HEK293 (cell line): ENCODE results near the gene NAGA.
"Not testable (repeated sequence)": the region's sequence is repeated elsewhere in the genome, so short reads cannot be mapped to it uniquely, and the experiment has no call there.

Experiments
- BCL11B ChIP-seq: fragments of 450-650 bp; formaldehyde crosslinking; IDR thresholded peaks from 2 replicates; pipeline ENCODE4 v1.5.1; 2016; ENCODE audit warnings: low read depth, missing biosample characterization, missing genetic modification characterization
- IKZF3 ChIP-seq: fragments of 450-650 bp; IDR thresholded peaks from 2 replicates; pipeline ENCODE4 v1.5.0; 2018; ENCODE audit warnings: missing biosample characterization, mild to moderate bottlenecking, missing genetic modification characterization, moderate library complexity
- PATZ1 ChIP-seq: fragments of 450-650 bp; formaldehyde crosslinking; IDR thresholded peaks from 2 replicates; pipeline ENCODE4 v1.5.1; 2016; ENCODE audit warnings: missing biosample characterization, missing genetic modification characterization
- REST ChIP-seq: fragments of 450-650 bp; formaldehyde crosslinking; IDR thresholded peaks from 2 replicates; pipeline ENCODE4 v1.5.1; 2016; ENCODE audit warnings: missing biosample characterization, missing genetic modification characterization
- ZBTB26 ChIP-seq: fragments of 450-650 bp; formaldehyde crosslinking; optimal IDR thresholded peaks from 2 replicates; pipeline ENCODE3; 2016; ENCODE audit warnings: missing biosample characterization, mild to moderate bottlenecking, missing genetic modification characterization
- ZNF274 ChIP-seq, 2 experiments: fragments of 200-500 bp in 1 of 2; fragments of 450-650 bp in 1 of 2; sonication (Bioruptor generic) in 1 of 2; formaldehyde crosslinking in 1 of 2; IDR thresholded peaks; 2 replicates each; pipeline versions ENCODE4 v1.5.1 to v1.6.1; 2014 to 2016; ENCODE audit warnings: borderline replicate concordance in 1 of 2, inconsistent platforms in 1 of 2, low read length in 1 of 2, missing biosample characterization in 1 of 2, missing genetic modification characterization in 1 of 2
- ZNF629 ChIP-seq: fragments of 450-650 bp; formaldehyde crosslinking; IDR thresholded peaks from 2 replicates; pipeline ENCODE4 v1.5.1; 2017; ENCODE audit warnings: missing biosample characterization, missing genetic modification characterization
- ZNF792 ChIP-seq: fragments of 450-650 bp; formaldehyde crosslinking; IDR thresholded peaks from 2 replicates; pipeline ENCODE4 v1.5.1; 2016; ENCODE audit warnings: missing biosample characterization, missing genetic modification characterization
- TF ChIP-seq, protein P1 (sequence below): fragments of 450-650 bp; formaldehyde crosslinking; IDR thresholded peaks from 2 replicates; pipeline ENCODE4 v1.5.1; 2016; ENCODE audit warnings: missing biosample characterization, missing genetic modification characterization
- TF ChIP-seq, protein P2 (sequence below): fragments of 450-650 bp; formaldehyde crosslinking; IDR thresholded peaks from 2 replicates; pipeline ENCODE4 v1.5.1; 2016; ENCODE audit warnings: missing biosample characterization, missing genetic modification characterization
- TF ChIP-seq, protein P3 (sequence below): fragments of 450-650 bp; formaldehyde crosslinking; IDR thresholded peaks from 2 replicates; pipeline ENCODE4 v1.5.1; 2016; ENCODE audit warnings: missing biosample characterization, missing genetic modification characterization

DNA sequence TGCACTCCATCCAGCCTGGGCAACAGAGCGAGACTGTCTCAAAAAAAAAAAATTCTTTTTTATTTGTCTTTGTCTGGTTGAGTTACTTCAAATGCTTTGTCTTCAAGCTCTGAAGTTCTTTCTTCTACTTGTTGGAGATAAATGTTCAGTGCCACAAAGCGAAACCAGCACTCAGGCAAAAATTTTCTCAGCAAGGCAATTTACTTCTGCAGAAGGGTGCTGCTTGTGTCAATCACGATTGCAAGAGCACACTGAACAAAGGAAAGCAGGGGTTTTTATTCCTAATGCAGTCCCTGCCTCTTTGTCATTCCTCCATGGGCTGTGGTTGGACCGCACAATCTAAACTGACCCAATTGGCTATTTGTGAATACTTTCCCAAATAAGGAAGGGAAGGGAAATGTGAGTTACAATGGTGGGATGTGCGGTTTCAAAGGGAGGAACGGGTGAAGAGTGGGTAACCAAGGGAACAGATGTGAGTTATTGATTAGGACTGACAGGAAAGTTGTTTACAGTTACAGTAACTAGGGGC is 33.8 kb upstream of the NAGA start:
- TF ChIP-seq, protein P1, sequence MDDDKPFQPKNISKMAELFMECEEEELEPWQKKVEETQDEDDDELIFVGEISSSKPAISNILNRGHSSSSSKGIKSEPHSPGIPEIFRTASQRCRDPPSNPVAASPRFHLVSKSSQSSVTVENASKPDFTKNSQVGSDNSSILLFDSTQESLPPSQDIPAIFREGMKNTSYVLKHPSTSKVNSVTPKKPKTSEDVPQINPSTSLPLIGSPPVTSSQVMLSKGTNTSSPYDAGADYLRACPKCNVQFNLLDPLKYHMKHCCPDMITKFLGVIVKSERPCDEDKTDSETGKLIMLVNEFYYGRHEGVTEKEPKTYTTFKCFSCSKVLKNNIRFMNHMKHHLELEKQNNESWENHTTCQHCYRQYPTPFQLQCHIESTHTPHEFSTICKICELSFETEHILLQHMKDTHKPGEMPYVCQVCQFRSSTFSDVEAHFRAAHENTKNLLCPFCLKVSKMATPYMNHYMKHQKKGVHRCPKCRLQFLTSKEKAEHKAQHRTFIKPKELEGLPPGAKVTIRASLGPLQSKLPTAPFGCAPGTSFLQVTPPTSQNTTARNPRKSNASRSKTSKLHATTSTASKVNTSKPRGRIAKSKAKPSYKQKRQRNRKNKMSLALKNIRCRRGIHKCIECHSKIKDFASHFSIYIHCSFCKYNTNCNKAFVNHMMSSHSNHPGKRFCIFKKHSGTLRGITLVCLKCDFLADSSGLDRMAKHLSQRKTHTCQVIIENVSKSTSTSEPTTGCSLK (tag by site-specific recombination): not testable (repeated sequence)
- TF ChIP-seq, protein P2, sequence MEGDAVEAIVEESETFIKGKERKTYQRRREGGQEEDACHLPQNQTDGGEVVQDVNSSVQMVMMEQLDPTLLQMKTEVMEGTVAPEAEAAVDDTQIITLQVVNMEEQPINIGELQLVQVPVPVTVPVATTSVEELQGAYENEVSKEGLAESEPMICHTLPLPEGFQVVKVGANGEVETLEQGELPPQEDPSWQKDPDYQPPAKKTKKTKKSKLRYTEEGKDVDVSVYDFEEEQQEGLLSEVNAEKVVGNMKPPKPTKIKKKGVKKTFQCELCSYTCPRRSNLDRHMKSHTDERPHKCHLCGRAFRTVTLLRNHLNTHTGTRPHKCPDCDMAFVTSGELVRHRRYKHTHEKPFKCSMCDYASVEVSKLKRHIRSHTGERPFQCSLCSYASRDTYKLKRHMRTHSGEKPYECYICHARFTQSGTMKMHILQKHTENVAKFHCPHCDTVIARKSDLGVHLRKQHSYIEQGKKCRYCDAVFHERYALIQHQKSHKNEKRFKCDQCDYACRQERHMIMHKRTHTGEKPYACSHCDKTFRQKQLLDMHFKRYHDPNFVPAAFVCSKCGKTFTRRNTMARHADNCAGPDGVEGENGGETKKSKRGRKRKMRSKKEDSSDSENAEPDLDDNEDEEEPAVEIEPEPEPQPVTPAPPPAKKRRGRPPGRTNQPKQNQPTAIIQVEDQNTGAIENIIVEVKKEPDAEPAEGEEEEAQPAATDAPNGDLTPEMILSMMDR (tag by site-specific recombination): not testable (repeated sequence)
- TF ChIP-seq ZNF792 (tag by site-specific recombination); PATZ1 (tag by site-specific recombination); IKZF3 (tag by site-specific recombination); REST (tag by site-specific recombination); ZNF629 (tag by site-specific recombination); ZNF274 (IDR thresholded peaks at IDR 0.05; ENCODE audit: low read length); ZNF274 (tag by site-specific recombination; IDR thresholded peaks at IDR 0.05; ENCODE audit: borderline replicate concordance); BCL11B (tag by site-specific recombination); ZBTB26 (tag by site-specific recombination): not testable (repeated sequence)
- TF ChIP-seq, protein P3, sequence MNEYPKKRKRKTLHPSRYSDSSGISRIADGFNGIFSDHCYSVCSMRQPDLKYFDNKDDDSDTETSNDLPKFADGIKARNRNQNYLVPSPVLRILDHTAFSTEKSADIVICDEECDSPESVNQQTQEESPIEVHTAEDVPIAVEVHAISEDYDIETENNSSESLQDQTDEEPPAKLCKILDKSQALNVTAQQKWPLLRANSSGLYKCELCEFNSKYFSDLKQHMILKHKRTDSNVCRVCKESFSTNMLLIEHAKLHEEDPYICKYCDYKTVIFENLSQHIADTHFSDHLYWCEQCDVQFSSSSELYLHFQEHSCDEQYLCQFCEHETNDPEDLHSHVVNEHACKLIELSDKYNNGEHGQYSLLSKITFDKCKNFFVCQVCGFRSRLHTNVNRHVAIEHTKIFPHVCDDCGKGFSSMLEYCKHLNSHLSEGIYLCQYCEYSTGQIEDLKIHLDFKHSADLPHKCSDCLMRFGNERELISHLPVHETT (tag by site-specific recombination): not testable (repeated sequence)
